Sigmoid colon (tissue), 7 donors: ENCODE results near the gene CAMTA1. TPM values are rescaled to one million over a fixed set of nuclear protein-coding genes. Genes with fewer than 3 reads are reported as not detected.

Experiments used
- DNase-seq: peaks from one replicate; pipeline ENCODE4 v3.0.0-alpha.2; 2019
- H3K27ac ChIP-seq, 4 donors: fragments of 200-600 bp; sonication (generic); one replicate each; pipeline ENCODE4 v1.5.1; 2016 to 2019; ENCODE audit warnings: mild to moderate bottlenecking in 1 of 4
- H3K27me3 ChIP-seq, 3 donors: fragments of 200-600 bp; sonication (generic); one replicate each; pipeline ENCODE4 v1.5.1; 2019; ENCODE audit warnings: mild to moderate bottlenecking in 1 of 3
- H3K36me3 ChIP-seq, 4 donors: fragments of 200-600 bp; sonication (generic); one replicate each; pipeline ENCODE4 v1.5.1; 2016 to 2019
- H3K4me1 ChIP-seq, 4 donors: fragments of 200-600 bp; sonication (generic); one replicate each; pipeline ENCODE4 v1.5.1; 2017 to 2019
- H3K4me3 ChIP-seq, 4 donors: fragments of 200-600 bp; sonication (generic); one replicate each; pipeline ENCODE4 v1.5.1; 2017 to 2019; ENCODE audit warnings: mild to moderate bottlenecking in 2 of 4, moderate library complexity in 1 of 4
- H3K9me3 ChIP-seq, 4 donors: fragments of 200-600 bp in 3 of 4; sonication (generic) in 3 of 4; one replicate each; pipeline versions ENCODE4 v1.5.1 to v1.6.1; 2013 to 2019
- EP300 ChIP-seq, 4 donors: sonication (generic); formaldehyde crosslinking; IDR thresholded peaks; one replicate each; pipeline ENCODE4 v1.6.1; 2017; ENCODE audit warnings: antibody characterized with exemption in 4 of 4
- POLR2A ChIP-seq, 2 donors: fragments of 450-650 bp; IDR thresholded peaks; one replicate each; pipeline ENCODE4 v1.6.1; 2016; ENCODE audit warnings: antibody characterized with exemption in 2 of 2, mild to moderate bottlenecking in 2 of 2, moderate library complexity in 2 of 2
- POLR2AphosphoS5 ChIP-seq, 4 donors: sonication (generic); formaldehyde crosslinking; IDR thresholded peaks; one replicate each; pipeline ENCODE4 v1.6.1; 2017; ENCODE audit warnings: antibody characterized with exemption in 4 of 4
- WGBS, 2 donors: extraction: QIAGEN DNeasy Blood & Tissue Kit; methylation state at CpG; one replicate each; pipeline ENCODE4 v1.1.7; 2013; 5-methylcytosine and 5-hydroxymethylcytosine counted together
- intact Hi-C: fragments of 100-400 bp; cut with DNase I; formaldehyde crosslinking; loops from one replicate; pipeline ENCODE4 v1.15.1; 2023
- polyA plus RNA-seq, 3 donors: library from polyadenylated mRNA; stranded (reverse); fragments of 200-250 nt; gene quantifications; one replicate each; pipeline ENCODE4 v1.2.3, GENCODE V29; 2013
- total RNA-seq, 4 donors: library from RNA; depleted of rRNA; stranded (reverse); fragments of >200 nt; gene quantifications; one replicate each; pipeline ENCODE4 v1.1.0, GENCODE V29; 2016
- TF ChIP-seq, protein P1 (sequence below), 4 experiments: fragments of 450-650 bp in 3 of 4; fragments of 200-600 bp in 1 of 4; IDR thresholded peaks; one replicate each; pipeline ENCODE4 v1.5.1; 2016 to 2019; ENCODE audit warnings: antibody characterized with exemption in 4 of 4, mild to moderate bottlenecking in 3 of 4, moderate library complexity in 2 of 4
- donor health status: healthy with polysubstance abuse.
- donor health status: Bipolar disorder and iron deficiency.
- donor health status: healthy.

CAMTA1 gene
- total and polyA plus RNA-seq, 7 donors: 97.9 to 196 (median 177) TPM

DNA sequence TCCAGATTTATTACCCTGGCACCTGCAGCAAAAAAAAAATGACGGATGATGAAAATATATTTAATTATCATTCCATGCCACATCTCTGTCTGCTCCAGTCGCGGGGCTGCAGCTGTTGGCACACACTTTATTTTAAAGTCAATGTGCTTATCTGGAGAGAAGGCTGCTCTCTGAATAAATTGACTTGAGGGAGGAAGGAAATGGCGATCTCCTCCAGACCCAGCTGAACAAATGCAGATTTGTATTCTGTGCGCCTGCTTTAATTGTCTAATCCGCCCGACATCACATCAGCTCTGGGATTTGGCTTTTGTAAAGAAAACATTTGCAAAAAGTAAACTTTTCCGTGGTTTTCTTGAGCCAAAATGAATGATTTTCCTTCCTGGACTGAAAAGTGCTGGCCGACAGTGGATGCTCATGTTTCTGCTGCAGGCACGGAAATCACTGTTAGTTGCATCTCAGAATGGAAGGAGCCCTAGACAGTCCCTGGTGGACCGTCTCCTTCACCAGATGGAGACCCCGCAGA, 150.2 kb downstream of the CAMTA1 start:
- intact Hi-C loops: no loop called here
- peaks cover 0 to 31% (median 5%) of the 10 kb centered on the region in 3 donors for H3K27me3 ChIP-seq
- TF ChIP-seq EP300 (IDR thresholded peaks at IDR 0.05) (no peak), POLR2A (IDR thresholded peaks at IDR 0.05) (no peak), POLR2AphosphoS5 (IDR thresholded peaks at IDR 0.05) (no peak)
- TF ChIP-seq, protein P1, sequence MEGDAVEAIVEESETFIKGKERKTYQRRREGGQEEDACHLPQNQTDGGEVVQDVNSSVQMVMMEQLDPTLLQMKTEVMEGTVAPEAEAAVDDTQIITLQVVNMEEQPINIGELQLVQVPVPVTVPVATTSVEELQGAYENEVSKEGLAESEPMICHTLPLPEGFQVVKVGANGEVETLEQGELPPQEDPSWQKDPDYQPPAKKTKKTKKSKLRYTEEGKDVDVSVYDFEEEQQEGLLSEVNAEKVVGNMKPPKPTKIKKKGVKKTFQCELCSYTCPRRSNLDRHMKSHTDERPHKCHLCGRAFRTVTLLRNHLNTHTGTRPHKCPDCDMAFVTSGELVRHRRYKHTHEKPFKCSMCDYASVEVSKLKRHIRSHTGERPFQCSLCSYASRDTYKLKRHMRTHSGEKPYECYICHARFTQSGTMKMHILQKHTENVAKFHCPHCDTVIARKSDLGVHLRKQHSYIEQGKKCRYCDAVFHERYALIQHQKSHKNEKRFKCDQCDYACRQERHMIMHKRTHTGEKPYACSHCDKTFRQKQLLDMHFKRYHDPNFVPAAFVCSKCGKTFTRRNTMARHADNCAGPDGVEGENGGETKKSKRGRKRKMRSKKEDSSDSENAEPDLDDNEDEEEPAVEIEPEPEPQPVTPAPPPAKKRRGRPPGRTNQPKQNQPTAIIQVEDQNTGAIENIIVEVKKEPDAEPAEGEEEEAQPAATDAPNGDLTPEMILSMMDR (IDR thresholded peaks at IDR 0.05): no peak
- no peak overlapping the region for H3K4me3 ChIP-seq
- DNase-seq: no peak
- 12 to 14% methylated on average over 12 of the region's 12 CpGs for WGBS, 2 donors
- no peaks in the 10 kb centered on the region for H3K36me3 ChIP-seq
- no peaks in the 10 kb centered on the region for H3K4me1 ChIP-seq
- H3K9me3 ChIP-seq: no peaks in the 10 kb centered on the region
- H3K27ac ChIP-seq: no peak overlapping the region

DNA sequence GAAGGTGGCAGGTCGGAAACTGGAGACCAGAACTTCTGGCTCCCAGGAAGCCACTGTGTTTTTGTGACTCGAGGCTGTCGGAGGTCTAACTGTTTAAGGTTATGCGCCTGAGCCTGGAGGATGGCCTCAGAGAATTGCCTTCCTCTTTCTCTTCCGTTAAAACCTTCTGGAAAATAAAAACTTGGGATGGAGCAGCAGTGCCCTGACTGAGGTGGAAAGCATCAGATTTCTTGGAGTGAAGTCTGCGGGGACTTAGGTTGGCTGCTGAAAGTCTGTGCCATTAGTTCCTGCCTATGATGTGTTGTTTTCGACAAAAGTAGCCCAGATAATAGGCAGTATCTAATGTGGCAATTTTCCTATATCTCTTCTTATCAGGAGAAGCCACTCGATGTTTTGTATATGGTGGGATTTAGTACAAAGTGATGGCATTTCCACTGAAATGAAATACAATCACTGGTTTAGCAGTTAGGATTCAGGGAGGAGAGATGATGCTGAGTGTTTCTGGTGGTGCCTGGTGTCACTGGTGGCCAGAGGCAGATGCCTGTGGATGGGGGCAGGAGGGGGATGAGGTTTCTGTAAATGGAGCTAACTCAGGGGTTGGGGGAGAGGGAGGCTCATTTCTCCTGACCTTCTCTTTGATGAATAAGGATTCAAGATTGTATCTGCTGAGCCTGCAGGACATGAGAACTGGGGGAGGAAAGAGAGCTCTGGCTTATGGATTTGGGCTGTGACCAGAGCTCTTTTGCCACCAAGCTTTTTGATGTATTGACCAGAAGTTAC, 150.8 kb downstream of the CAMTA1 start:
- intact Hi-C loops: no loop called here
- Histone ChIP-seq H3K4me3 (no peak overlapping the region), H3K27ac (no peak overlapping the region), H3K36me3 (no peaks in the 10 kb centered on the region), H3K9me3 (no peaks in the 10 kb centered on the region), H3K4me1 (no peaks in the 10 kb centered on the region), H3K27me3 (peaks cover 0 to 31% (median 5%) of the 10 kb centered on the region in 3 donors)
- TF ChIP-seq EP300 (IDR thresholded peaks at IDR 0.05): no peak
- no peak for TF ChIP-seq POLR2AphosphoS5 (IDR thresholded peaks at IDR 0.05)
- TF ChIP-seq, protein P1 (IDR thresholded peaks at IDR 0.05): no peak
- no peak for TF ChIP-seq POLR2A (IDR thresholded peaks at IDR 0.05)
- WGBS, 2 donors: 46 to 66% methylated on average over 8 of the region's 8 CpGs
- no peak for DNase-seq

- H3K4me1 ChIP-seq: no peaks in the 10 kb centered on the region
- H3K36me3 ChIP-seq: no peaks in the 10 kb centered on the region
- no peak for DNase-seq
- TF ChIP-seq POLR2AphosphoS5 (IDR thresholded peaks at IDR 0.05): no peak
- TF ChIP-seq EP300 (IDR thresholded peaks at IDR 0.05): no peak
- no peak for TF ChIP-seq POLR2A (IDR thresholded peaks at IDR 0.05)
- TF ChIP-seq, protein P1 (IDR thresholded peaks at IDR 0.05): no peak
- no peak overlapping the region for H3K27ac ChIP-seq
- H3K9me3 ChIP-seq: no peaks in the 10 kb centered on the region
- no peak overlapping the region for H3K4me3 ChIP-seq
- 84 to 86% methylated on average over 3 of the region's 3 CpGs for WGBS, 2 donors
- intact Hi-C loops: no loop called here
- H3K27me3 ChIP-seq: peaks cover 0 to 31% (median 5%) of the 10 kb centered on the region in 3 donors
Observed at GRCh38 chr1:6937048-6937447, 151.8 kb downstream of the CAMTA1 start.

DNA sequence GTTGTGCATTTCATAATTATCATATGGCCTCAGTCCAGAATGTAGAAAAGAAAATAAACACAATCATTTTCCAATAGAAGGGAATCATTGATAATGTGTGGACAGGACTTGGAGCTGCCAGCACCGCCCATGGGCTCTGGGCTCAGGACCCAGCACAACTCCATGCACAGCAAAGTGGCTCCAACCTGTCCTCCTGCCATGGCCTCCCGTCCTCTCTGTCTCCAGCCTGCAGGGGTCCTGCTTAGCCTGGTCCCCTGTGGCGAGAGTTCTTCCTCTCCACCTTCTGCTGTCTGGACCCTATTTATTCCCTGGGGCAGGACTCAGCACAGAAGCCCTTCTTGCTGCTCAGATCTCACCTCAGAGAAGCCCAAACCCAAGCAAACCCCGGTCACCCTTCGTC, 154.1 kb downstream of the CAMTA1 start:
- no peak overlapping the region for H3K27ac ChIP-seq
- no peaks in the 10 kb centered on the region for H3K4me1 ChIP-seq
- no peaks in the 10 kb centered on the region for H3K36me3 ChIP-seq
- H3K9me3 ChIP-seq: no peaks in the 10 kb centered on the region
- peaks cover 0 to 22% (median 0%) of the 10 kb centered on the region in 3 donors for H3K27me3 ChIP-seq
- H3K4me3 ChIP-seq: no peak overlapping the region
- TF ChIP-seq POLR2AphosphoS5 (IDR thresholded peaks at IDR 0.05): no peak
- TF ChIP-seq, protein P1 (IDR thresholded peaks at IDR 0.05): no peak
- TF ChIP-seq POLR2A (IDR thresholded peaks at IDR 0.05): no peak
- TF ChIP-seq EP300 (IDR thresholded peaks at IDR 0.05): no peak
- WGBS, 2 donors: 91 to 95% methylated on average over 5 of the region's 5 CpGs
- intact Hi-C loops: no loop called here
- DNase-seq: no peak
